Stimulated activated CD8-positive, alpha-beta memory T cell treated with anti-CD3 and anti-CD28 coated beads, Interleukin-12 subunit alpha, Interleukin-12 subunit beta, amount 100 ng/mL, for 24 hours (primary cell): Measurements from ENCODE around the gene SLC1A7.

Source experiments
- DNase-seq: peaks from one replicate; pipeline ENCODE4 v3.0.0-alpha.2; 2020; ENCODE audit errors: extremely low read depth

Gene SLC1A7

GRCh38 chr1:53116307-53116810, 26.1 kb downstream of the SLC1A7 start:
- DNase-seq, result no peak

GRCh38 chr1:53115403-53116306, 26.8 kb downstream of the SLC1A7 start:
- no peak for DNase-seq

GRCh38 chr1:53114581-53115400, 27.6 kb downstream of the SLC1A7 start:
- DNase-seq, result no peak

- DNase-seq, result no peak
Measured at GRCh38 chr1:53114090-53114489, 28.3 kb downstream of the SLC1A7 start.

- DNase-seq, result no peak
Measured at GRCh38 chr1:53112861-53113260, 29.6 kb downstream of the SLC1A7 start.

- DNase-seq, result no peak
Measured at GRCh38 chr1:53112271-53112774, 30.1 kb downstream of the SLC1A7 start.

- DNase-seq, result no peak
Measured at GRCh38 chr1:53111693-53112092, 30.7 kb downstream of the SLC1A7 start.

GRCh38 chr1:53111073-53111556, 31.3 kb downstream of the SLC1A7 start:
- no peak for DNase-seq

GRCh38 chr1:53110370-53111072, 31.9 kb downstream of the SLC1A7 start:
- no peak for DNase-seq

- no peak for DNase-seq
Measured at GRCh38 chr1:53108646-53109580, 33.5 kb downstream of the SLC1A7 start.

GRCh38 chr1:53107570-53108322, 34.7 kb downstream of the SLC1A7 start:
- no peak for DNase-seq

GRCh38 chr1:53107090-53107489, 35.3 kb downstream of the SLC1A7 start:
- DNase-seq, result no peak

- no peak for DNase-seq
Measured at GRCh38 chr1:53104289-53104913, 38.0 kb downstream of the SLC1A7 start.

GRCh38 chr1:53094533-53094919, 47.9 kb downstream of the SLC1A7 start:
- no peak for DNase-seq

GRCh38 chr1:53093778-53094532, 48.5 kb downstream of the SLC1A7 start:
- no peak for DNase-seq

- DNase-seq, result no peak
Measured at GRCh38 chr1:53093451-53093754, 49.0 kb downstream of the SLC1A7 start.

- DNase-seq, result no peak
Measured at GRCh38 chr1:53092659-53093450, 49.6 kb downstream of the SLC1A7 start.
